GM12878 (cell line): ENCODE measurements around the gene DHX29. TPM values are rescaled to one million over a fixed set of nuclear protein-coding genes. Genes with fewer than 3 reads are reported as not detected.

Experiments
- ATAC-seq: fragments of 200-7000 bp; cut with Tn5 transposase; 3 replicates; pipeline ENCODE4 v1.9.1; 2020; ENCODE audit warnings: mild to moderate bottlenecking, moderate library complexity
- BruUV-seq: library from RNA; stranded (reverse); fragments of 400-500 nt; replicated peaks from 2 replicates; lab custom pipeline; 2021; lab: Mats Ljungman, UMichigan
- CTCF ChIA-PET: fragments of 300-600 bp; sonication (Branson Sonifier 250); formaldehyde crosslinking; extraction: SDS; loops from one replicate; lab custom pipeline; 2021; ENCODE audit warnings: inconsistent platforms; lab: Yijun Ruan, JAX
- POLR2A ChIA-PET: fragments of 350-600 bp; formaldehyde crosslinking; extraction: SDS; loops from one replicate; lab custom pipeline; 2021; ENCODE audit warnings: inconsistent platforms; lab: Charles Lee
- RAD21 ChIA-PET: fragments of 300-600 bp; sonication (Branson Sonifier 250); formaldehyde crosslinking; loops from one replicate; lab custom pipeline; 2023; ENCODE audit warnings: antibody characterized with exemption; ENCODE audit not compliant: unreplicated experiment; lab: Charles Lee
- SMC1A ChIA-PET: fragments of 300-600 bp; sonication (Branson Sonifier 250); formaldehyde crosslinking; loops from one replicate; lab custom pipeline; 2023; ENCODE audit not compliant: unreplicated experiment, uncharacterized antibody; lab: Charles Lee
- DNase-seq: peaks from one replicate; pipeline ENCODE4 v3.0.0-alpha.2; 2011; ENCODE audit warnings: low read depth, low spot score
- FAIRE-seq: peaks from 3 replicates; lab custom pipeline; 2011; peaks lifted over from hg19 to GRCh38; lab: Jason Lieb, UNC
- H2AFZ ChIP-seq: 2 replicates; pipeline ENCODE4 v1.6.0; 2011; ENCODE audit warnings: low read depth, low read length, control low read depth; ENCODE audit not compliant: control insufficient read depth
- H3K27ac ChIP-seq: 2 replicates; pipeline ENCODE4 v1.5.1; 2011; ENCODE audit warnings: control low read depth; ENCODE audit not compliant: control insufficient read depth, insufficient read depth
- H3K27me3 ChIP-seq, 2 experiments: replicated peaks in 1 of 2; 2 replicates each; pipeline versions ENCODE4 v1.6.0 to v1.6.1; 2011; ENCODE audit warnings: low read length in 1 of 2; ENCODE audit not compliant: control insufficient read depth in 2 of 2, insufficient read depth in 2 of 2
- H3K36me3 ChIP-seq, 2 experiments: 2 replicates each; pipeline ENCODE4 v1.5.1; 2011; ENCODE audit warnings: low read length in 1 of 2; ENCODE audit not compliant: control insufficient read depth in 2 of 2, insufficient read depth in 2 of 2
- H3K4me1 ChIP-seq: 2 replicates; pipeline ENCODE4 v1.6.1; 2011; ENCODE audit warnings: mild to moderate bottlenecking, low read length, moderate library complexity, mixed read lengths; ENCODE audit not compliant: control insufficient read depth, insufficient read depth
- H3K4me2 ChIP-seq: 2 replicates; pipeline ENCODE4 v1.6.0; 2011; ENCODE audit warnings: control low read depth; ENCODE audit not compliant: control insufficient read depth, insufficient read depth
- H3K4me3 ChIP-seq: fragments of 200-600 bp; sonication (generic); 2 replicates; pipeline ENCODE4 v1.5.1; 2016
- H3K79me2 ChIP-seq: 2 replicates; pipeline ENCODE4 v1.6.0; 2011; ENCODE audit warnings: low read length; ENCODE audit not compliant: control insufficient read depth, insufficient read depth
- H3K9ac ChIP-seq: 2 replicates; pipeline ENCODE4 v1.8.0; 2011; ENCODE audit warnings: low read length, control low read depth, mixed read lengths; ENCODE audit not compliant: control insufficient read depth, insufficient read depth
- H3K9me3 ChIP-seq: replicated peaks from 3 replicates; pipeline ENCODE4 v1.5.1; 2011; ENCODE audit warnings: mild to moderate bottlenecking, low read length; ENCODE audit not compliant: control insufficient read depth, insufficient read depth
- H4K20me1 ChIP-seq: 2 replicates; pipeline ENCODE4 v1.6.0; 2011; ENCODE audit not compliant: control insufficient read depth, insufficient read depth
- CEBPB ChIP-seq, 2 experiments: fragments of 150-350 bp in 1 of 2; IDR thresholded peaks; 2 replicates each; pipeline ENCODE4 v1.6.1; 2012 to 2014; ENCODE audit warnings: low read depth in 2 of 2, low read length in 2 of 2, borderline replicate concordance in 1 of 2, inconsistent platforms in 1 of 2
- CHD1 ChIP-seq: IDR thresholded peaks from 2 replicates; pipeline ENCODE4 v1.6.1; 2012; ENCODE audit warnings: low read depth, low read length, improper control_type of control experiment
- DPF2 ChIP-seq: fragments of 450-650 bp; IDR thresholded peaks from 2 replicates; pipeline ENCODE4 v1.6.1; 2017; ENCODE audit warnings: mild to moderate bottlenecking
- EP300 ChIP-seq, 2 experiments: fragments of 150-350 bp in 1 of 2; IDR thresholded peaks; 2 replicates each; pipeline ENCODE4 v1.6.1; 2011 to 2012; ENCODE audit warnings: low read depth in 2 of 2, low read length in 2 of 2, borderline replicate concordance in 1 of 2, improper control_type of control experiment in 1 of 2, inconsistent platforms in 1 of 2; ENCODE audit not compliant: control insufficient read depth in 1 of 2
- KDM1A ChIP-seq: fragments of 200-600 bp; sonication (generic); IDR thresholded peaks from 2 replicates; pipeline ENCODE4 v1.6.1; 2016; ENCODE audit warnings: borderline replicate concordance
- MEF2A ChIP-seq: IDR thresholded peaks from 2 replicates; pipeline ENCODE4 v1.6.1; 2011; ENCODE audit warnings: low read depth, mild to moderate bottlenecking, low read length, moderate library complexity; ENCODE audit not compliant: insufficient read depth
- MXI1 ChIP-seq: fragments of 150-350 bp; IDR thresholded peaks from 2 replicates; pipeline ENCODE4 v1.6.1; 2011; ENCODE audit warnings: low read depth, mild to moderate bottlenecking, inconsistent platforms, low read length, improper control_type of control experiment
- NR2C1 ChIP-seq: fragments of 450-650 bp; IDR thresholded peaks from 2 replicates; pipeline ENCODE4 v1.6.1; 2017; ENCODE audit warnings: antibody characterized with exemption, mild to moderate bottlenecking, moderate library complexity
- PML ChIP-seq: IDR thresholded peaks from 2 replicates; pipeline ENCODE4 v1.6.1; 2012; ENCODE audit warnings: low read length, inconsistent platforms
- PRDM15 ChIP-seq: fragments of 450-650 bp; formaldehyde crosslinking; IDR thresholded peaks from 2 replicates; pipeline ENCODE4 v1.4.0; 2020; ENCODE audit warnings: mild to moderate bottlenecking, moderate library complexity
- RUNX3 ChIP-seq: IDR thresholded peaks from 2 replicates; pipeline ENCODE4 v1.6.1; 2012; ENCODE audit warnings: low read length, inconsistent platforms
- TBL1XR1 ChIP-seq: IDR thresholded peaks from 2 replicates; pipeline ENCODE4 v1.6.1; 2012; ENCODE audit warnings: low read depth, low read length, improper control_type of control experiment
- YBX1 ChIP-seq: fragments of 450-650 bp; IDR thresholded peaks from 2 replicates; pipeline ENCODE4 v1.6.1; 2016; ENCODE audit warnings: antibody characterized with exemption
- ZNF274 ChIP-seq: IDR thresholded peaks from one replicate; pipeline ENCODE4 v1.8.0; 2011; ENCODE audit not compliant: insufficient read length, insufficient read depth
- WGBS: methylation state at CpG from one replicate; pipeline ENCODE4 v1.1.6; 2016; ENCODE audit warnings: low lambda C conversion rate; ENCODE audit not compliant: insufficient replicate concordance, insufficient coverage; ENCODE audit errors: missing lambda C conversion rate; 5-methylcytosine and 5-hydroxymethylcytosine counted together
- in situ Hi-C: fragments of 300-500 bp; cut with MboI; formaldehyde crosslinking; loops from 9 replicates; pipeline ENCODE4 v1.14.3; 2018; ENCODE audit warnings: mixed read lengths
- intact Hi-C: fragments of 100-400 bp; cut with micrococcal nuclease; formaldehyde crosslinking; loops from one replicate; pipeline ENCODE4 v1.14.2; 2022; ENCODE audit not compliant: unreplicated experiment
- polyA plus RNA-seq, 11 experiments: library from polyadenylated mRNA; depleted of rRNA in 4 of 11; unstranded in 6 of 11; stranded (reverse) in 5 of 11; fragments of >200 nt; fragmentation: Nextera tagmentation in 4 of 11; fragmentation: Illumina TruSeq in 1 of 11; extraction: Ambion mirVana in 4 of 11; extraction: Trizol in 1 of 11; gene quantifications; 1 replicate in 1 of 11; 2 replicates in 10 of 11; pipeline versions ENCODE4 v1.2.1 to v1.2.3, GENCODE V29; 2011 to 2016; ENCODE audit warnings: inconsistent platforms in 2 of 11, missing spikeins in 2 of 11, low read depth in 1 of 11
- total RNA-seq, 4 experiments: library from RNA; depleted of rRNA in 3 of 4; stranded (reverse); fragments of >200 nt in 3 of 4; fragmentation: Illumina TruSeq in 1 of 4; extraction: Trizol in 1 of 4; gene quantifications; 2 replicates each; pipeline versions ENCODE4 v1.2.1 to v1.2.3, GENCODE V29; 2013 to 2021
- TF ChIP-seq, protein P1 (sequence below): IDR thresholded peaks from 2 replicates; pipeline ENCODE4 v1.6.1; 2011; ENCODE audit warnings: low read depth, low read length, improper control_type of control experiment, borderline replicate concordance
- TF ChIP-seq, protein P2 (sequence below): IDR thresholded peaks from 2 replicates; pipeline ENCODE4 v1.6.1; 2011; ENCODE audit warnings: borderline replicate concordance, low read depth, mild to moderate bottlenecking, moderate library complexity, mixed read lengths, low read length; ENCODE audit not compliant: insufficient read depth; ENCODE audit errors: extremely low read length
- TF ChIP-seq, protein P3 (sequence below): fragments of 150-350 bp; IDR thresholded peaks from 2 replicates; pipeline ENCODE4 v1.6.1; 2014; ENCODE audit warnings: mild to moderate bottlenecking, low read depth, low read length

Gene DHX29
- total and polyA plus RNA-seq, 10 of the 15 experiments (the other 5 are each of a cell fraction or from before 2014, with no cell fraction given) = 5.3 to 49.1 (median 17.2) TPM

- intact Hi-C loops (no loop called here), in situ Hi-C loops (no loop called here)
- H3K9me3 ChIP-seq = no peaks in the 10 kb centered on the region
- 100% methylated on average over 1 of the region's 1 CpG for WGBS
- no peak overlapping the region for H2AFZ ChIP-seq
- H3K79me2 ChIP-seq = no peaks in the 10 kb centered on the region
- no peak overlapping the region for H3K4me3 ChIP-seq
- no peak overlapping the region for H3K9ac ChIP-seq
- H4K20me1 ChIP-seq = no peaks in the 10 kb centered on the region
- DNase-seq (no peak), ATAC-seq (no peak), FAIRE-seq (no peak)
- no TSS peak for BruUV-seq
- no peak overlapping the region for H3K4me2 ChIP-seq
- SMC1A ChIA-PET = no interaction called here
- no peak overlapping the region for H3K27ac ChIP-seq
- H3K27me3 ChIP-seq = no peaks in the 10 kb centered on the region
- POLR2A ChIA-PET = no interaction called here
- H3K4me1 ChIP-seq = no peaks in the 10 kb centered on the region
- RAD21 ChIA-PET = no interaction called here
- H3K36me3 ChIP-seq = peaks cover 2 to 11% of the 10 kb centered on the region in 2 experiments
- CTCF ChIA-PET = no interaction called here
- TF ChIP-seq, protein P1, sequence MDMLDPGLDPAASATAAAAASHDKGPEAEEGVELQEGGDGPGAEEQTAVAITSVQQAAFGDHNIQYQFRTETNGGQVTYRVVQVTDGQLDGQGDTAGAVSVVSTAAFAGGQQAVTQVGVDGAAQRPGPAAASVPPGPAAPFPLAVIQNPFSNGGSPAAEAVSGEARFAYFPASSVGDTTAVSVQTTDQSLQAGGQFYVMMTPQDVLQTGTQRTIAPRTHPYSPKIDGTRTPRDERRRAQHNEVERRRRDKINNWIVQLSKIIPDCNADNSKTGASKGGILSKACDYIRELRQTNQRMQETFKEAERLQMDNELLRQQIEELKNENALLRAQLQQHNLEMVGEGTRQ = no peak
- no peak for TF ChIP-seq CHD1
- TF ChIP-seq, protein P2, sequence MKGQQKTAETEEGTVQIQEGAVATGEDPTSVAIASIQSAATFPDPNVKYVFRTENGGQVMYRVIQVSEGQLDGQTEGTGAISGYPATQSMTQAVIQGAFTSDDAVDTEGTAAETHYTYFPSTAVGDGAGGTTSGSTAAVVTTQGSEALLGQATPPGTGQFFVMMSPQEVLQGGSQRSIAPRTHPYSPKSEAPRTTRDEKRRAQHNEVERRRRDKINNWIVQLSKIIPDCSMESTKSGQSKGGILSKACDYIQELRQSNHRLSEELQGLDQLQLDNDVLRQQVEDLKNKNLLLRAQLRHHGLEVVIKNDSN = no peak
- TF ChIP-seq MXI1 = no peak
- no peak for TF ChIP-seq RUNX3
- TF ChIP-seq CEBPB (IDR thresholded peaks at IDR 0.05; ENCODE audit: borderline replicate concordance in 1 of 2, low read depth in 2 of 2, low read length in 2 of 2) = no peak
- TF ChIP-seq KDM1A = no peak
- TF ChIP-seq EP300 (IDR thresholded peaks at IDR 0.05; ENCODE audit: borderline replicate concordance in 1 of 2, control insufficient read depth in 1 of 2, low read depth in 2 of 2, low read length in 2 of 2) = no peak
- TF ChIP-seq, protein P3, sequence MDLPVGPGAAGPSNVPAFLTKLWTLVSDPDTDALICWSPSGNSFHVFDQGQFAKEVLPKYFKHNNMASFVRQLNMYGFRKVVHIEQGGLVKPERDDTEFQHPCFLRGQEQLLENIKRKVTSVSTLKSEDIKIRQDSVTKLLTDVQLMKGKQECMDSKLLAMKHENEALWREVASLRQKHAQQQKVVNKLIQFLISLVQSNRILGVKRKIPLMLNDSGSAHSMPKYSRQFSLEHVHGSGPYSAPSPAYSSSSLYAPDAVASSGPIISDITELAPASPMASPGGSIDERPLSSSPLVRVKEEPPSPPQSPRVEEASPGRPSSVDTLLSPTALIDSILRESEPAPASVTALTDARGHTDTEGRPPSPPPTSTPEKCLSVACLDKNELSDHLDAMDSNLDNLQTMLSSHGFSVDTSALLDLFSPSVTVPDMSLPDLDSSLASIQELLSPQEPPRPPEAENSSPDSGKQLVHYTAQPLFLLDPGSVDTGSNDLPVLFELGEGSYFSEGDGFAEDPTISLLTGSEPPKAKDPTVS = no peak
- TF ChIP-seq MEF2A = no peak
- TF ChIP-seq DPF2 = no peak
- TF ChIP-seq PML = no peak
- TF ChIP-seq TBL1XR1 = no peak
- no peak for TF ChIP-seq ZNF274
- no peak for TF ChIP-seq YBX1
- no peak for TF ChIP-seq NR2C1
- TF ChIP-seq PRDM15 (CRISPR knock-in tag) = no peak
These were observed 30.7 kb downstream of the DHX29 start for GRCh38 chr5:55276771-55277170.
